ENCODE data around the gene EXOC4. TPM values are rescaled to one million over a fixed set of nuclear protein-coding genes. Genes with fewer than 3 reads are reported as not detected.

The EXOC4 gene
- total and polyA plus RNA-seq, 2 of the 8 experiments (the other 6 are each of a cell fraction or from before 2014, with no cell fraction given) = 27.0 to 67.3 TPM

DNA sequence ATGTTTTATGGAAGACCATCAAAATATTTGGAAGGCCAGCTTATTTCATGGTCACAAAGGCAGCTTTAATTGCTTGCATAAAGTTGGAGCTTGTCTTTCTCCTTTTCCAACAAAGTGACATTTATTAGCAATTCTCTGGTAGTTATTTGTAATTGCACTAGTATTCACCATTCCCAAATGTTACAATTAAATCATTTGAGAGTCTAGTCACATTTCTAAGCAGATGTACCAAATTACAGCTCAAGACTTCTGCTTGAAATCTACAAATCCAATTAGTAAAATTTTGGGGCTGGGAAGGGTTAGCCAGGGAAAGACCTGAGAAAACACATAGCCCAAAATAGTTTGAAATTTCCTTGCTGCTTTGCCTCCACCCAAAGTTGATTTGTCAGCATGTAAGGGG, 498.2 kb downstream of the EXOC4 start:
- DNase-seq (ENCODE audit: low read depth in 1 of 2, low spot score in 2 of 2) = no peak

More for the DNA sequence above, 498.2 kb downstream of the EXOC4 start:
- Histone ChIP-seq H2BK120ac (replicated peaks; ENCODE audit: low read depth, low read length) (no peak overlapping the region), H3K14ac (ENCODE audit: insufficient read length) (no peak overlapping the region), H4K91ac (replicated peaks; ENCODE audit: insufficient read length, low read length) (no peak overlapping the region), H3K79me2 (ENCODE audit: control insufficient read depth in 1 of 2, insufficient read depth in 2 of 2, low read length in 2 of 2) (no peaks in the 10 kb centered on the region), H3K23ac (ENCODE audit: insufficient read length) (no peak overlapping the region), H3K56ac (replicated peaks; ENCODE audit: insufficient read length, low read depth, low read length) (no peak overlapping the region), H3K79me1 (ENCODE audit: low read depth, low read length) (no peaks in the 10 kb centered on the region), H3K18ac (ENCODE audit: extremely low read depth, low read length) (no peak overlapping the region), H3K27ac (ENCODE audit: low read depth, low read length) (no peak overlapping the region), H4K5ac (ENCODE audit: insufficient read length, low read depth, low read length) (no peak overlapping the region), H3K9me3 (ENCODE audit: insufficient read depth in 2 of 2, low read depth in 1 of 2, low read length in 1 of 2) (no peaks in the 10 kb centered on the region), H2BK20ac (ENCODE audit: low read length) (no peak overlapping the region), H3K9ac (replicated peaks in 1 of 4; ENCODE audit: extremely low read depth in 1 of 4, low read depth in 3 of 4, low read length in 3 of 4) (no peak overlapping the region), H2BK5ac (ENCODE audit: low read depth, low read length) (no peak overlapping the region), H3K4me1 (replicated peaks in 1 of 4; ENCODE audit: control insufficient read depth in 3 of 4, insufficient read depth in 4 of 4, low read length in 3 of 4) (peaks cover 0 to 7% (median 4%) of the 10 kb centered on the region in 4 experiments; a peak in 4 of 7 replicates), H2AK5ac (ENCODE audit: low read depth, low read length) (no peak overlapping the region), H3K4me3 (ENCODE audit: extremely low read depth in 1 of 4, insufficient read depth in 2 of 4, low read depth in 3 of 4, low read length in 4 of 4) (no peak overlapping the region), H3K23me2 (ENCODE audit: low read depth, low read length) (no peaks in the 10 kb centered on the region), H2BK15ac (ENCODE audit: low read length) (no peak overlapping the region), H2BK12ac (ENCODE audit: low read depth, low read length) (no peak overlapping the region), H3K27me3 (replicated peaks in 1 of 4; ENCODE audit: control insufficient read depth in 3 of 4, extremely low read depth in 1 of 4, insufficient read depth in 3 of 4, low read length in 3 of 4) (no peaks in the 10 kb centered on the region), H3K36me3 (ENCODE audit: control insufficient read depth in 2 of 4, insufficient read depth in 4 of 4, low read length in 3 of 4) (no peaks in the 10 kb centered on the region), H2AFZ (ENCODE audit: low read length) (no peak overlapping the region), H3K4ac (replicated peaks; ENCODE audit: insufficient read length, low read depth, low read length) (no peak overlapping the region), H4K8ac (ENCODE audit: extremely low read depth, insufficient read depth, low read length) (no peak overlapping the region), H4K20me1 (replicated peaks in 1 of 2; ENCODE audit: control insufficient read depth in 1 of 2, insufficient read depth in 2 of 2, low read length in 2 of 2) (no peaks in the 10 kb centered on the region), H3K4me2 (ENCODE audit: insufficient read depth in 1 of 2, low read depth in 2 of 2, low read length in 2 of 2) (no peak overlapping the region)
- POLR2A ChIA-PET (ENCODE audit: partially characterized antibody) = interaction anchor here (0.9 kb wide), 1 partner anchor 19 kb away, joined by 3 read pairs; no protein-coding TSS in a partner anchor
- FAIRE-seq = no peak
- no peak for TF ChIP-seq RAD21 (IDR thresholded peaks at IDR 0.05 in 1 of 2, conservative IDR thresholded peaks at IDR 0.05 in 1 of 2; ENCODE audit: low read depth in 2 of 2, low read length in 2 of 2)
- TF ChIP-seq SP1 (IDR thresholded peaks at IDR 0.05; ENCODE audit: low read depth, low read length) = no peak
- TF ChIP-seq JUN (IDR thresholded peaks at IDR 0.05; ENCODE audit: low read depth, low read length) = no peak
- CTCF ChIA-PET (ENCODE audit: partially characterized antibody) = interaction anchor here (1.4 kb wide), 1 partner anchor 8 kb away, joined by 5 read pairs; no protein-coding TSS in a partner anchor
